ENCODE data around the gene EFCAB10.

- TF ChIP-seq, protein P1, sequence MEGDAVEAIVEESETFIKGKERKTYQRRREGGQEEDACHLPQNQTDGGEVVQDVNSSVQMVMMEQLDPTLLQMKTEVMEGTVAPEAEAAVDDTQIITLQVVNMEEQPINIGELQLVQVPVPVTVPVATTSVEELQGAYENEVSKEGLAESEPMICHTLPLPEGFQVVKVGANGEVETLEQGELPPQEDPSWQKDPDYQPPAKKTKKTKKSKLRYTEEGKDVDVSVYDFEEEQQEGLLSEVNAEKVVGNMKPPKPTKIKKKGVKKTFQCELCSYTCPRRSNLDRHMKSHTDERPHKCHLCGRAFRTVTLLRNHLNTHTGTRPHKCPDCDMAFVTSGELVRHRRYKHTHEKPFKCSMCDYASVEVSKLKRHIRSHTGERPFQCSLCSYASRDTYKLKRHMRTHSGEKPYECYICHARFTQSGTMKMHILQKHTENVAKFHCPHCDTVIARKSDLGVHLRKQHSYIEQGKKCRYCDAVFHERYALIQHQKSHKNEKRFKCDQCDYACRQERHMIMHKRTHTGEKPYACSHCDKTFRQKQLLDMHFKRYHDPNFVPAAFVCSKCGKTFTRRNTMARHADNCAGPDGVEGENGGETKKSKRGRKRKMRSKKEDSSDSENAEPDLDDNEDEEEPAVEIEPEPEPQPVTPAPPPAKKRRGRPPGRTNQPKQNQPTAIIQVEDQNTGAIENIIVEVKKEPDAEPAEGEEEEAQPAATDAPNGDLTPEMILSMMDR (IDR thresholded peaks at IDR 0.05): no peak
- TF ChIP-seq POLR2A (IDR thresholded peaks at IDR 0.05): no peak
Measured at GRCh38 chr7:105621176-105621575, 39.9 kb upstream of the EFCAB10 start.
